ENCODE data around the gene SLC35A2. TPM values are rescaled to one million over a fixed set of nuclear protein-coding genes. Genes with fewer than 3 reads are reported as not detected.

The SLC35A2 gene
- total RNA-seq, 5 donors from 2014 or later (not counting 1 experiment from before 2014, with no cell fraction given): 14.2 to 35.1 (median 16.2) TPM

DNA sequence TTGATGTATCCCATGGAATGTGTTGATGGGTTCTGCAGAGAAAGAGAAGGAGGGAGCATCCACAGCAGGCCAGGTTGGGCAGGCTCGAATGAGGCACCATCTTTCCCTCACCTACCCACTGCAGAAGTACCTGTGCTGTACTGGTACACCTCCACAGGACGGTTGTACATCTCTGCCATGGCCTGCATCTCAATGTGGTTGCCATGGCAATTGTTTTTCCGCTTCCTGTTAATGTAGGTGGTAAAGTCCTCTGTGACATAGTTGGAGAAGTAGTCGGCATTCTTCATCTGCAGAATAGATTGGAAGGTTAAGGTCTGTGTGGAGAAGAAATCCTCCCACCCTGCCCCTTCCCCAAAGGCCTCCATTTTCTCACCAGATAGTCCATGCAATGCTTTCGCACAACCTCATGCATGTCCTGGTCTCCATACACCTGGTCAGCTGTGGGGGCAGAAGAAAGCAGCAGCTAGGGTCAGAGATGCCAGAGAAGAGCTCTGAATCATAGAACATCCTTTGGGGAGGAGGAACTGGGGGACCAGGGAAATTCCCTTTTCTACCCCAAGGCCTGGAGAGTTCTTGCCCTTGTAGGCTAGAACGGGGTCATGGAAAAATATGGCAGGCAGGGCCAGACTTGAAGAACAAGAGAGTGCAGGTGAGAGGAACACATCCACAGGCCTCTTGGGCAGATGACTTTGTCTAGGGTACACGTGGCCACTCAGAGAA, 23.3 kb upstream of the SLC35A2 start:
- peaks cover 0 to 14% of the 10 kb centered on the region in 2 donors for H3K36me3 ChIP-seq (ENCODE audit: control insufficient read depth in 2 of 2, extremely low read depth in 1 of 2, insufficient read depth in 1 of 2, low read length in 1 of 2)
- peaks cover 28 to 59% of the 10 kb centered on the region in 2 experiments for H3K4me1 ChIP-seq (ENCODE audit: control insufficient read depth in 1 of 2, extremely low read depth in 1 of 2, insufficient read depth in 2 of 2, low read length in 2 of 2)
- WGBS (ENCODE audit: insufficient coverage): no CpG with 5 or more reads among the region's 7 CpGs
- H3K36me3 Mint-ChIP-seq: peaks cover 27% of the 10 kb centered on the region
- no peaks in the 10 kb centered on the region for H3K9me3 ChIP-seq
- peaks cover 64 to 69% (median 67%) of the 10 kb centered on the region in 3 donors for H3K4me1 Mint-ChIP-seq
- CTCF ChIA-PET: no interaction called here
- no peak overlapping the region for H3K4me3 ChIP-seq (ENCODE audit: control insufficient read depth in 1 of 2, extremely low read depth in 1 of 2, low read length in 1 of 2)
- ATAC-seq (replicated peaks in 1 of 4) (peak in 1 of 4 experiments; percentile 17), DNase-seq (peak in 23 of 35 experiments; percentile 19 to 74 (median 49))
- peak overlapping the region; percentile 71 for H3K27ac ChIP-seq (ENCODE audit: low read length)
- POLR2A ChIA-PET: no interaction called here
- H3K9me3 Mint-ChIP-seq: no peaks in the 10 kb centered on the region
- H3K27me3 ChIP-seq (replicated peaks in 1 of 2; ENCODE audit: control insufficient read depth in 2 of 2, extremely low read depth in 1 of 2, insufficient read depth in 2 of 2, low read length in 1 of 2): no peaks in the 10 kb centered on the region
- peak overlapping the region; percentile 92 to 99 for H3K27ac Mint-ChIP-seq
- H3K27me3 Mint-ChIP-seq: no peaks in the 10 kb centered on the region
- peak overlapping the region; percentile 21 to 61 (median 46) for H3K4me3 Mint-ChIP-seq

DNA sequence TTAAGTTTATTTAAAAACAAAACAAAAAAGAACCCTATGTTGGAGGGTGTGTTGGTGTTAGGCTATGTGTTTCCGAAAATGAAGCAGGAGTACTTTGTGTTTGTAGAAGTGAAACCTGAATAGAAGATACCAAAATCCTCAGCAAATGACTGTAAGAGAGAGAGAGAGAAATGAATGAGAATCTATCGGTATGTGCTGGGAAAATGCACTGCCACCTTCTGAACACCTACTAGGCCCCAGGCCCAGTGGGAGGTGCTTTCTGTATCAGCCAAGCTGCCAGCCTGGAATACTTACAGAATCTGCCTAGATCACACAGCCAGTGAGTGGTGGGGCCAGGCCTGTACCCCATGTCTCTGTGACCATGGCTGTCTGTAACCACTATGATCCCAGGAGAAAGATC, 22.3 kb upstream of the SLC35A2 start:
- CTCF ChIA-PET: no interaction called here
- Mint-ChIP-seq H3K27me3 (no peaks in the 10 kb centered on the region), H3K36me3 (peaks cover 27% of the 10 kb centered on the region), H3K27ac (peak overlapping the region; percentile 92 to 99), H3K4me3 (peak overlapping the region in 2 of 3 donors; percentile 21 to 61), H3K9me3 (no peaks in the 10 kb centered on the region), H3K4me1 (peaks cover 54 to 59% (median 57%) of the 10 kb centered on the region in 3 donors)
- peaks cover 24 to 49% of the 10 kb centered on the region in 2 experiments for H3K4me1 ChIP-seq (ENCODE audit: control insufficient read depth in 1 of 2, extremely low read depth in 1 of 2, insufficient read depth in 2 of 2, low read length in 2 of 2)
- peak overlapping the region; percentile 71 for H3K27ac ChIP-seq (ENCODE audit: low read length)
- ATAC-seq (replicated peaks in 1 of 4): no peak
- peaks cover 0 to 14% of the 10 kb centered on the region in 2 donors for H3K36me3 ChIP-seq (ENCODE audit: control insufficient read depth in 2 of 2, extremely low read depth in 1 of 2, insufficient read depth in 1 of 2, low read length in 1 of 2)
- POLR2A ChIA-PET: no interaction called here
- no peaks in the 10 kb centered on the region for H3K9me3 ChIP-seq
- DNase-seq: no peak
- no peaks in the 10 kb centered on the region for H3K27me3 ChIP-seq (replicated peaks in 1 of 2; ENCODE audit: control insufficient read depth in 2 of 2, extremely low read depth in 1 of 2, insufficient read depth in 2 of 2, low read length in 1 of 2)
- no CpG with 5 or more reads among the region's 2 CpGs for WGBS (ENCODE audit: insufficient coverage)
- H3K4me3 ChIP-seq (ENCODE audit: control insufficient read depth in 1 of 2, extremely low read depth in 1 of 2, low read length in 1 of 2): no peak overlapping the region

DNA sequence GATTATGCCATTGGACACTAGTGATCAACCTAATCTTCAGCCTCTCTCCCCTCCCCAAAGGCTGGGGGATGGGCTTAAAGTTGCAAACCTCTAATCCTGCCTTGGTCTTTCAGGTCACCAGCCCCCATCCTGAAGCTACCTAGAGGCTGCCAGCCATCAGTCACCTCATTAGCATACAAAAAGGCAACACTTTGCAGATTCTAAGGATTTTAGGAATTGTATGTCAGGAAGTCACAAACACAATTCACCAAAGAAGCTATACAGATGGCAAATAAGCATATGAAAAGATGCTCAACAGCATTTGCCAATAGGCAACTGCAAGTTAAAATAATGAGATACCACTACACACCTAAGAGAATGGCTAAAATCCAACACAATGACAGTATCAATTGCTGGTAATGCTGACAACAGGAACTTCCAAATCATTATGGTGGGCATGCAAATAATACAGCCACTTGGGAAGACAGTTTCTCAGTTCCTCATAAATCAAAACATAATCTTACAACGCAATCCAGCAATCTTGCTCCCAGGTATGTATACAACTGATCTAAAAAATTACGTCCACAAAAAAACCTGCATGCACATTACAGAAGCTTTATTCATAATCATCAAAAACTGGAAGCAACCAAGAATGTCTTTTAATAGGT, 16.4 kb upstream of the SLC35A2 start:
- Mint-ChIP-seq H3K4me1 (peaks cover 37 to 41% (median 39%) of the 10 kb centered on the region in 3 donors), H3K9me3 (no peaks in the 10 kb centered on the region), H3K36me3 (peaks cover 23% of the 10 kb centered on the region), H3K27ac (peak overlapping the region in 1 of 2 donors; percentile 55), H3K27me3 (no peaks in the 10 kb centered on the region), H3K4me3 (no peak overlapping the region)
- ATAC-seq (replicated peaks in 1 of 4) (no peak), DNase-seq (no peak)
- H3K36me3 ChIP-seq (ENCODE audit: control insufficient read depth in 2 of 2, extremely low read depth in 1 of 2, insufficient read depth in 1 of 2, low read length in 1 of 2): peaks cover 0 to 32% of the 10 kb centered on the region in 2 donors
- CTCF ChIA-PET: no interaction called here
- no peaks in the 10 kb centered on the region for H3K9me3 ChIP-seq
- WGBS (ENCODE audit: insufficient coverage): no CpG with 5 or more reads among the region's 2 CpGs
- H3K27ac ChIP-seq (ENCODE audit: low read length): no peak overlapping the region
- H3K27me3 ChIP-seq (replicated peaks in 1 of 2; ENCODE audit: control insufficient read depth in 2 of 2, extremely low read depth in 1 of 2, insufficient read depth in 2 of 2, low read length in 1 of 2): no peaks in the 10 kb centered on the region
- H3K4me3 ChIP-seq (ENCODE audit: control insufficient read depth in 1 of 2, extremely low read depth in 1 of 2, low read length in 1 of 2): no peak overlapping the region
- POLR2A ChIA-PET: interaction anchor here in 1 of 2 donors (0.6 to 1.4 kb wide), 3 partner anchors 9 to 354 kb away, joined by 3 to 5 read pairs (median 3); no protein-coding TSS in a partner anchor
- peaks cover 0 to 30% of the 10 kb centered on the region in 2 experiments for H3K4me1 ChIP-seq (ENCODE audit: control insufficient read depth in 1 of 2, extremely low read depth in 1 of 2, insufficient read depth in 2 of 2, low read length in 2 of 2)

DNA sequence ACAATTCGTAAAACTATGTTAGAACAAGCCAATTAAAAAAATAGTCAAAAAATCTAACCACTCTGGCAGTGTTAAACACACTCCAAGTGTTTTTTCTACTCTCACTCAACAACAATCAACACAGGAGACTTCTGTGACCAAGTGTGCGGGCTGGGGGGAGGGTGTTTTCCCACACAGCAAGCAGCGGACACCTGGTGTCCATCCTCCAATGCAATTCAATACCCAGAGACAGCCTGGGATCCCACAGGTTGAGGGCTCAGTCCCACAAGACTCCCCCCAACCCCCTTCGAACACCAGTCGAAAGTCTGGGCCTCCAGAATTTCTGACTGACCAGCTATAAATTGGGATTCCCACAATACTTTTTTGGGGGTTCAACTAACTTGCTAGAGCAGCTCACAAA, 15.7 kb upstream of the SLC35A2 start:
- H3K27ac ChIP-seq (ENCODE audit: low read length): no peak overlapping the region

DNA sequence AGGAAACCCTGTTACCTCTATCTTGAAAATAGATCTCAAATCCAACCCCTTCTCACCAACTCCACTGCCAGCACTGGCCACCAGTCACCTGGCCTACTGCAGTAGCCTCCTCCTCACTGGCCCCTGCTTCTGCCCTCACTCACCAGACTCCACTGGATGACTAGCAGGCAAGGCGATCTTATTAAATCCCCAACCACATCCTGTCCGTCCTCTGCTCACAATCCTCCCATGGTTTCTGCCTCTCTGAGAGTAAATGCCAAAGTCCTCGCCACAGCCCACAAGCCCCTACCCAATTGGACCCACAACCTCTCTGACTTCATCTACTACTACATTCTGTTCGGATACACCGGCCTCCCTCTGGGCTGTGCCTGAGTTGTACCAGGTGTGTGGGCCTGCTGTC, 12.8 kb upstream of the SLC35A2 start:
- H3K4me1 Mint-ChIP-seq: peaks cover 66 to 73% (median 67%) of the 10 kb centered on the region in 3 donors
- peak overlapping the region; percentile 29 for H3K27ac ChIP-seq (ENCODE audit: low read length)

More for the DNA sequence above, 15.7 kb upstream of the SLC35A2 start:
- Histone ChIP-seq H3K4me1 (ENCODE audit: control insufficient read depth in 1 of 2, extremely low read depth in 1 of 2, insufficient read depth in 2 of 2, low read length in 2 of 2) (peaks cover under 1 to 37% of the 10 kb centered on the region in 2 experiments), H3K4me3 (ENCODE audit: control insufficient read depth in 1 of 2, extremely low read depth in 1 of 2, low read length in 1 of 2) (no peak overlapping the region), H3K36me3 (ENCODE audit: control insufficient read depth in 2 of 2, extremely low read depth in 1 of 2, insufficient read depth in 1 of 2, low read length in 1 of 2) (peaks cover 0 to 35% of the 10 kb centered on the region in 2 donors), H3K9me3 (no peaks in the 10 kb centered on the region), H3K27me3 (replicated peaks in 1 of 2; ENCODE audit: control insufficient read depth in 2 of 2, extremely low read depth in 1 of 2, insufficient read depth in 2 of 2, low read length in 1 of 2) (no peaks in the 10 kb centered on the region)
- Mint-ChIP-seq H3K36me3 (peaks cover 24% of the 10 kb centered on the region), H3K27me3 (no peaks in the 10 kb centered on the region), H3K27ac (peak overlapping the region in 1 of 2 donors; percentile 19), H3K4me1 (peaks cover 44 to 45% (median 44%) of the 10 kb centered on the region in 3 donors), H3K9me3 (no peaks in the 10 kb centered on the region), H3K4me3 (no peak overlapping the region)
- ATAC-seq (replicated peaks in 1 of 4) (no peak), DNase-seq (no peak)
- no CpG with 5 or more reads among the region's 5 CpGs for WGBS (ENCODE audit: insufficient coverage)
- ChIA-PET CTCF (no interaction called here), POLR2A (interaction anchor here in 1 of 2 donors (1.4 kb wide), 1 partner anchor 10 kb away, joined by 3 read pairs; no protein-coding TSS in a partner anchor)

DNA sequence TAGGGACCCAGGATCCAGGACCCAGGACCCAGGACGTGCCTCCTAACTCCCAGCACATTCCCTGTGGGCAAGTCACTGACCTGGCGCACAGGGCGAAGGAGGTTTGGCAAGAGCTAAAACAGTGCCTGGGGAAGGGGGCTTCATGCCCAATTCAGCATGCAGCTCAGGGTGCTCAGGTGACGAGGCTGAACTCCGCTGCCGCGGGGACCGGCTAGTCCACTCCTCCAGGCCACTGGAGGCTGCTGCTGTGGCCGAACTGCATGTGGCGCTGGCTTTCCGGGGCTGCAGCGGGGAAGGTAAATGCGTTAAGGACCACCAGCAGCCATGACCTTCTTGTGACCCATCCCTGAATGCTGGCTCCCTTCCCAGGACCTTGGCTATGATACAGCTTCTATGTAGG, 12.3 kb upstream of the SLC35A2 start:
- H3K4me1 ChIP-seq (ENCODE audit: control insufficient read depth in 1 of 2, extremely low read depth in 1 of 2, insufficient read depth in 2 of 2, low read length in 2 of 2): peaks cover 17 to 59% of the 10 kb centered on the region in 2 experiments
- H3K36me3 Mint-ChIP-seq: peaks cover 19% of the 10 kb centered on the region

More for the DNA sequence above, 12.8 kb upstream of the SLC35A2 start:
- Histone ChIP-seq H3K27me3 (replicated peaks in 1 of 2; ENCODE audit: control insufficient read depth in 2 of 2, extremely low read depth in 1 of 2, insufficient read depth in 2 of 2, low read length in 1 of 2) (no peaks in the 10 kb centered on the region), H3K4me1 (ENCODE audit: control insufficient read depth in 1 of 2, extremely low read depth in 1 of 2, insufficient read depth in 2 of 2, low read length in 2 of 2) (peaks cover 17 to 59% of the 10 kb centered on the region in 2 experiments), H3K4me3 (ENCODE audit: control insufficient read depth in 1 of 2, extremely low read depth in 1 of 2, low read length in 1 of 2) (no peak overlapping the region), H3K9me3 (no peaks in the 10 kb centered on the region), H3K36me3 (ENCODE audit: control insufficient read depth in 2 of 2, extremely low read depth in 1 of 2, insufficient read depth in 1 of 2, low read length in 1 of 2) (peaks cover 0 to 31% of the 10 kb centered on the region in 2 donors)
- Mint-ChIP-seq H3K36me3 (peaks cover 19% of the 10 kb centered on the region), H3K27me3 (no peaks in the 10 kb centered on the region), H3K9me3 (no peaks in the 10 kb centered on the region), H3K4me3 (peak overlapping the region in 1 of 3 donors; percentile 33), H3K27ac (peak overlapping the region; percentile 90 to 94)
- CTCF ChIA-PET: no interaction called here
- 20% methylated on average over 2 of the region's 5 CpGs for WGBS (ENCODE audit: insufficient coverage)
- no peak for DNase-seq
- no peak for ATAC-seq (replicated peaks in 1 of 4)
- POLR2A ChIA-PET: no interaction called here

More for the DNA sequence above, 12.3 kb upstream of the SLC35A2 start:
- Histone ChIP-seq H3K27me3 (replicated peaks in 1 of 2; ENCODE audit: control insufficient read depth in 2 of 2, extremely low read depth in 1 of 2, insufficient read depth in 2 of 2, low read length in 1 of 2) (no peaks in the 10 kb centered on the region), H3K4me3 (ENCODE audit: control insufficient read depth in 1 of 2, extremely low read depth in 1 of 2, low read length in 1 of 2) (no peak overlapping the region), H3K9me3 (no peaks in the 10 kb centered on the region), H3K36me3 (ENCODE audit: control insufficient read depth in 2 of 2, extremely low read depth in 1 of 2, insufficient read depth in 1 of 2, low read length in 1 of 2) (peaks cover 0 to 31% of the 10 kb centered on the region in 2 donors), H3K27ac (ENCODE audit: low read length) (peak overlapping the region; percentile 29)
- Mint-ChIP-seq H3K27me3 (no peaks in the 10 kb centered on the region), H3K4me1 (peaks cover 66 to 75% (median 67%) of the 10 kb centered on the region in 3 donors), H3K4me3 (peak overlapping the region in 1 of 3 donors; percentile 33), H3K9me3 (no peaks in the 10 kb centered on the region), H3K27ac (peak overlapping the region; percentile 90 to 94)
- POLR2A ChIA-PET: no interaction called here
- CTCF ChIA-PET: no interaction called here
- no peak for DNase-seq
- WGBS (ENCODE audit: insufficient coverage): 96% methylated on average over 4 of the region's 13 CpGs
- ATAC-seq (replicated peaks in 1 of 4): no peak

Measured in T-cell (primary cell).